Loucy (cell line): ENCODE results near the gene MTMR12.

Experiments used
- H2AFZ ChIP-seq: fragments of 200-600 bp; sonication (generic); 2 replicates; pipeline ENCODE4 v1.6.0; 2016; ENCODE audit warnings: antibody characterized with exemption, mild to moderate bottlenecking, low read length, moderate library complexity
- H3F3A ChIP-seq: fragments of 200-600 bp; 2 replicates; pipeline ENCODE4 v1.6.0; 2016; ENCODE audit warnings: antibody characterized with exemption, low read depth, mild to moderate bottlenecking
- H3K27me3 ChIP-seq: fragments of 200-600 bp; sonication (generic); 2 replicates; pipeline ENCODE4 v1.6.1; 2014; ENCODE audit warnings: low read length, mild to moderate bottlenecking; ENCODE audit not compliant: insufficient read depth, poor library complexity, severe bottlenecking
- H3K36me3 ChIP-seq: fragments of 200-600 bp; sonication (generic); 2 replicates; pipeline ENCODE4 v1.6.1; 2016; ENCODE audit warnings: low read length; ENCODE audit not compliant: insufficient read depth
- H3K4me1 ChIP-seq: fragments of 200-600 bp; sonication (generic); 2 replicates; pipeline ENCODE4 v1.5.1; 2014; ENCODE audit warnings: low read length, mild to moderate bottlenecking; ENCODE audit not compliant: insufficient read depth, poor library complexity, severe bottlenecking
- H3K4me2 ChIP-seq: fragments of 200-600 bp; sonication (generic); 2 replicates; pipeline ENCODE4 v1.6.0; 2014; ENCODE audit warnings: antibody characterized with exemption, low read length, low read depth, mild to moderate bottlenecking; ENCODE audit not compliant: poor library complexity, severe bottlenecking
- H3K4me3 ChIP-seq: fragments of 200-600 bp; sonication (generic); 2 replicates; pipeline ENCODE4 v1.5.1; 2014; ENCODE audit warnings: low read length, mild to moderate bottlenecking, mixed read lengths; ENCODE audit not compliant: poor library complexity, severe bottlenecking
- H3K79me2 ChIP-seq: fragments of 200-600 bp; sonication (generic); 2 replicates; pipeline ENCODE4 v1.6.1; 2014; ENCODE audit warnings: low read length; ENCODE audit not compliant: insufficient read depth
- H3K9ac ChIP-seq: fragments of 200-600 bp; sonication (generic); 2 replicates; pipeline ENCODE4 v1.6.0; 2014; ENCODE audit warnings: mild to moderate bottlenecking, low read depth, low read length, moderate library complexity; ENCODE audit not compliant: poor library complexity, severe bottlenecking
- H3K9me2 ChIP-seq: fragments of 200-600 bp; sonication (generic); replicated peaks from 2 replicates; pipeline ENCODE4 v1.6.1; 2016; ENCODE audit warnings: low read depth, low read length, mixed read lengths
- H3K9me3 ChIP-seq: fragments of 200-600 bp; sonication (generic); 2 replicates; pipeline ENCODE4 v1.6.1; 2014; ENCODE audit warnings: mild to moderate bottlenecking, antibody characterized with exemption, low read length, low read depth; ENCODE audit not compliant: insufficient read depth
- H4K20me1 ChIP-seq: fragments of 200-600 bp; sonication (generic); 2 replicates; pipeline ENCODE4 v1.6.0; 2014; ENCODE audit warnings: antibody characterized with exemption, low read length, mild to moderate bottlenecking; ENCODE audit not compliant: insufficient read depth, poor library complexity, severe bottlenecking
- CTCF ChIP-seq: fragments of 200-600 bp; sonication (generic); conservative IDR thresholded peaks from 2 replicates; pipeline ENCODE4 v1.5.1; 2014; ENCODE audit warnings: mild to moderate bottlenecking, antibody characterized with exemption, low read length
- EZH2phosphoT487 ChIP-seq: fragments of 200-600 bp; IDR thresholded peaks from 2 replicates; pipeline ENCODE4 v1.6.1; 2018; ENCODE audit warnings: antibody characterized with exemption, mild to moderate bottlenecking, moderate library complexity, borderline replicate concordance

The MTMR12 gene

GRCh38 chr5:32229586-32229985 lies 83.2 kb downstream of the MTMR12 start:
- Histone ChIP-seq H3F3A (no peaks in the 10 kb centered on the region), H2AFZ (no peak overlapping the region), H3K4me1 (no peaks in the 10 kb centered on the region), H3K9me2 (no peaks in the 10 kb centered on the region), H3K4me3 (no peak overlapping the region), H3K9ac (no peak overlapping the region), H4K20me1 (no peaks in the 10 kb centered on the region), H3K79me2 (no peaks in the 10 kb centered on the region), H3K4me2 (no peak overlapping the region), H3K27me3 (no peaks in the 10 kb centered on the region), H3K9me3 (no peaks in the 10 kb centered on the region), H3K36me3 (peaks cover 9% of the 10 kb centered on the region; the same call in 1 of the 2 replicates)
- no peak for TF ChIP-seq EZH2phosphoT487
- TF ChIP-seq CTCF: no peak

- Histone ChIP-seq H3K79me2 (no peaks in the 10 kb centered on the region), H3K4me1 (no peaks in the 10 kb centered on the region), H3K9me3 (no peaks in the 10 kb centered on the region), H3K27me3 (no peaks in the 10 kb centered on the region), H3K4me3 (no peak overlapping the region), H3K36me3 (peaks cover 1% of the 10 kb centered on the region; the same call in 1 of the 2 replicates), H3F3A (no peaks in the 10 kb centered on the region), H3K9me2 (no peaks in the 10 kb centered on the region), H3K9ac (no peak overlapping the region), H2AFZ (no peak overlapping the region), H3K4me2 (no peak overlapping the region), H4K20me1 (no peaks in the 10 kb centered on the region)
- TF ChIP-seq EZH2phosphoT487 (no peak), CTCF (no peak)
Measured at GRCh38 chr5:32228816-32229215, 83.9 kb downstream of the MTMR12 start.

- H3K79me2 ChIP-seq: no peaks in the 10 kb centered on the region
- no peaks in the 10 kb centered on the region for H3F3A ChIP-seq
- no peak overlapping the region for H3K9ac ChIP-seq
- no peaks in the 10 kb centered on the region for H3K9me2 ChIP-seq
- no peak overlapping the region for H2AFZ ChIP-seq
- H3K4me3 ChIP-seq: no peak overlapping the region
- no peak overlapping the region for H3K4me2 ChIP-seq
- H4K20me1 ChIP-seq: no peaks in the 10 kb centered on the region
- no peaks in the 10 kb centered on the region for H3K4me1 ChIP-seq
- no peaks in the 10 kb centered on the region for H3K36me3 ChIP-seq
- no peaks in the 10 kb centered on the region for H3K27me3 ChIP-seq
- no peaks in the 10 kb centered on the region for H3K9me3 ChIP-seq
- TF ChIP-seq EZH2phosphoT487 (no peak), CTCF (no peak)
Measured at GRCh38 chr5:32225445-32225844, 87.3 kb downstream of the MTMR12 start.
